Esophagus muscularis mucosa (tissue), 4 donors: ENCODE measurements around the gene UBAP1L. TPM values are rescaled to one million over a fixed set of nuclear protein-coding genes. Genes with fewer than 3 reads are reported as not detected.

Source experiments
- DNase-seq: peaks from one replicate; pipeline ENCODE4 v3.0.0-alpha.2; 2017; ENCODE audit errors: extremely low spot score
- H3K27ac ChIP-seq, 4 donors: fragments of 200-600 bp; sonication (generic); replicated peaks in 1 of 4; 1 replicate in 3 of 4; 2 replicates in 1 of 4; pipeline ENCODE4 v1.5.1; 2016 to 2019; ENCODE audit warnings: mild to moderate bottlenecking in 1 of 4
- H3K27me3 ChIP-seq, 4 donors: fragments of 200-600 bp; sonication (generic); one replicate each; pipeline versions ENCODE4 v1.5.1 to v1.6.0; 2016 to 2019
- H3K36me3 ChIP-seq, 4 donors: fragments of 200-600 bp; sonication (generic); one replicate each; pipeline ENCODE4 v1.5.1; 2016 to 2019
- H3K4me1 ChIP-seq, 4 donors: fragments of 200-600 bp; sonication (generic); one replicate each; pipeline ENCODE4 v1.5.1; 2016 to 2019
- H3K4me3 ChIP-seq, 4 donors: fragments of 200-600 bp; sonication (generic); 1 replicate in 2 of 4; 2 replicates in 2 of 4; pipeline ENCODE4 v1.5.1; 2016 to 2019; ENCODE audit warnings: mild to moderate bottlenecking in 4 of 4, moderate library complexity in 1 of 4
- H3K9me3 ChIP-seq, 4 donors: fragments of 200-600 bp; sonication (generic); 1 replicate in 3 of 4; 2 replicates in 1 of 4; pipeline ENCODE4 v1.5.1; 2016 to 2019
- EP300 ChIP-seq: sonication (generic); formaldehyde crosslinking; IDR thresholded peaks from one replicate; pipeline ENCODE4 v1.6.1; 2017; ENCODE audit warnings: antibody characterized with exemption
- POLR2A ChIP-seq: fragments of 450-650 bp; IDR thresholded peaks from one replicate; pipeline ENCODE4 v1.6.1; 2017; ENCODE audit warnings: antibody characterized with exemption, moderate library complexity, mild to moderate bottlenecking, low read depth
- POLR2AphosphoS5 ChIP-seq, 2 donors: sonication (generic); formaldehyde crosslinking; IDR thresholded peaks; one replicate each; pipeline ENCODE4 v1.6.1; 2017; ENCODE audit warnings: antibody characterized with exemption in 2 of 2
- WGBS: methylation state at CpG from one replicate; pipeline ENCODE4 v1.1.5; 2018; 5-methylcytosine and 5-hydroxymethylcytosine counted together
- intact Hi-C: fragments of 100-400 bp; cut with DNase I; formaldehyde crosslinking; loops from one replicate; pipeline ENCODE4 v1.15.1; 2023
- total RNA-seq, 4 donors: library from RNA; depleted of rRNA; stranded (reverse); fragments of >200 nt; gene quantifications; one replicate each; pipeline versions ENCODE4 v1.1.0 to v1.2.1, GENCODE V29; 2016
- TF ChIP-seq, protein P1 (sequence below), 3 experiments: fragments of 200-600 bp in 2 of 3; fragments of 450-650 bp in 1 of 3; sonication (generic) in 2 of 3; IDR thresholded peaks; one replicate each; pipeline ENCODE4 v1.5.1; 2017 to 2019; ENCODE audit warnings: antibody characterized with exemption in 3 of 3, mild to moderate bottlenecking in 2 of 3, moderate library complexity in 1 of 3

Gene UBAP1L
- total RNA-seq, 4 donors from 2014 or later = 1.2 to 7.5 (median 2.2) TPM

GRCh38 chr15:65072617-65073016 is 42.4 kb downstream of the UBAP1L start:
- Histone ChIP-seq H3K27ac (peak overlapping the region; percentile 95 to 98 (median 96)), H3K4me3 (no peak overlapping the region), H3K36me3 (no peaks in the 10 kb centered on the region), H3K4me1 (peaks cover 62 to 73% (median 63%) of the 10 kb centered on the region in 4 donors), H3K27me3 (peaks cover 0 to 13% (median 0%) of the 10 kb centered on the region in 4 donors), H3K9me3 (no peaks in the 10 kb centered on the region)
- intact Hi-C loops = no loop called here
- DNase-seq = no peak
- 100% methylated on average over 3 of the region's 3 CpGs for WGBS
- no peak for TF ChIP-seq EP300
- no peak for TF ChIP-seq POLR2A
- TF ChIP-seq, protein P1, sequence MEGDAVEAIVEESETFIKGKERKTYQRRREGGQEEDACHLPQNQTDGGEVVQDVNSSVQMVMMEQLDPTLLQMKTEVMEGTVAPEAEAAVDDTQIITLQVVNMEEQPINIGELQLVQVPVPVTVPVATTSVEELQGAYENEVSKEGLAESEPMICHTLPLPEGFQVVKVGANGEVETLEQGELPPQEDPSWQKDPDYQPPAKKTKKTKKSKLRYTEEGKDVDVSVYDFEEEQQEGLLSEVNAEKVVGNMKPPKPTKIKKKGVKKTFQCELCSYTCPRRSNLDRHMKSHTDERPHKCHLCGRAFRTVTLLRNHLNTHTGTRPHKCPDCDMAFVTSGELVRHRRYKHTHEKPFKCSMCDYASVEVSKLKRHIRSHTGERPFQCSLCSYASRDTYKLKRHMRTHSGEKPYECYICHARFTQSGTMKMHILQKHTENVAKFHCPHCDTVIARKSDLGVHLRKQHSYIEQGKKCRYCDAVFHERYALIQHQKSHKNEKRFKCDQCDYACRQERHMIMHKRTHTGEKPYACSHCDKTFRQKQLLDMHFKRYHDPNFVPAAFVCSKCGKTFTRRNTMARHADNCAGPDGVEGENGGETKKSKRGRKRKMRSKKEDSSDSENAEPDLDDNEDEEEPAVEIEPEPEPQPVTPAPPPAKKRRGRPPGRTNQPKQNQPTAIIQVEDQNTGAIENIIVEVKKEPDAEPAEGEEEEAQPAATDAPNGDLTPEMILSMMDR (IDR thresholded peaks at IDR 0.05) = no peak
- no peak for TF ChIP-seq POLR2AphosphoS5 (IDR thresholded peaks at IDR 0.05)

GRCh38 chr15:65072027-65072426 is 43.0 kb downstream of the UBAP1L start:
- DNase-seq = no peak
- no CpG with 5 or more reads among the region's 1 CpG for WGBS
- peaks cover 56 to 71% (median 60%) of the 10 kb centered on the region in 4 donors for H3K4me1 ChIP-seq
- no peaks in the 10 kb centered on the region for H3K9me3 ChIP-seq
- peak overlapping the region; percentile 95 to 98 (median 96) for H3K27ac ChIP-seq
- TF ChIP-seq POLR2A (no peak), POLR2AphosphoS5 (IDR thresholded peaks at IDR 0.05) (no peak), EP300 (no peak)
- TF ChIP-seq, protein P1 (IDR thresholded peaks at IDR 0.05) = no peak
- intact Hi-C loops = no loop called here
- peaks cover 0 to 7% (median 0%) of the 10 kb centered on the region in 4 donors for H3K27me3 ChIP-seq
- no peak overlapping the region for H3K4me3 ChIP-seq
- H3K36me3 ChIP-seq = no peaks in the 10 kb centered on the region

GRCh38 chr15:65071381-65071811 is 43.6 kb downstream of the UBAP1L start:
- no peaks in the 10 kb centered on the region for H3K36me3 ChIP-seq
- TF ChIP-seq POLR2AphosphoS5 (IDR thresholded peaks at IDR 0.05) (peak; percentile 7 to 28), EP300 (no peak)
- DNase-seq = no peak
- peaks cover 0 to under 1% (median 0%) of the 10 kb centered on the region in 4 donors for H3K27me3 ChIP-seq
- no peak overlapping the region for H3K4me3 ChIP-seq
- peaks cover 50 to 65% (median 54%) of the 10 kb centered on the region in 4 donors for H3K4me1 ChIP-seq
- peak overlapping the region; percentile 95 to 98 (median 96) for H3K27ac ChIP-seq
- no peaks in the 10 kb centered on the region for H3K9me3 ChIP-seq
- WGBS = no CpG with 5 or more reads among the region's 5 CpGs
- intact Hi-C loops = no loop called here

DNA sequence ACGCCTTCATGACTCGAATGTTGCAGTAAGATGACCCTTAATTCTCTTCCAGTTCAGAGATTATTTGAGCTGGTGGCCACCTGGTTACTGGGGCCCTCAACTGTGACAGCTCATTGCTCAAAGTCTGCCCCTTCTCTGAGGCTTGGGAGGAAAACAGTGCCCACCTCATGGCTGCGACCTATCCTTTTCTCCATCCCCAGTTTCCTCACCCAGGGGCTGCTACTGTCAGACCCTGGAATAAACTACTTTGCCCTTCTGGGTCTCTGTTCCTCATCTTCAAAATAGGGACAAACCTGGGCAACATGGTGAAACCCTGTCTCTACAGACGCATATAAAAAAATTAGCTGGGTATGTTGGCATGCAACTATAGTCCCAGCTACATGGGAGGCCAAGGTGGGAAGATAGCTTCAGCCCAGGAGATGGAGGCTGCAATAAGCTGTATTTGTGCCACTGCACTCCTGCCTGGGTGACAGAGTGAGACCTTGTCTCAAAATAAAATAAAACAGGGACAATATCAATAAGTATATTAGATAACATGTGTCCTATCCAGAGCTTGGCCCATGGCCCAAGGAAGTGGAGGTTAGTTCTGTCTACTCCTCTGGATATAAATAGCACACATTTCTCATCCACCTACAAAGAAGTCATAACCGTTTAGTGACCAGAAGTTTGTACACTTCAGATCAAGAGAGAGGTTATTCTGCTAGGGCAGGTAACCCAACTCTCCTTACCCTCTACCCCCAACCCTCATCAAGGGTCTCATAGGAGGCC is 45.0 kb downstream of the UBAP1L start:
- Histone ChIP-seq H3K4me1 (peaks cover 59 to 69% (median 66%) of the 10 kb centered on the region in 4 donors), H3K4me3 (no peak overlapping the region), H3K27me3 (no peaks in the 10 kb centered on the region), H3K36me3 (no peaks in the 10 kb centered on the region), H3K9me3 (no peaks in the 10 kb centered on the region), H3K27ac (peak overlapping the region; percentile 95 to 98 (median 96))
- DNase-seq = no peak
- TF ChIP-seq EP300 (no peak), POLR2AphosphoS5 (IDR thresholded peaks at IDR 0.05) (no peak), POLR2A (no peak)
- TF ChIP-seq, protein P1 (IDR thresholded peaks at IDR 0.05) = no peak
- WGBS = 66% methylated on average over 5 of the region's 5 CpGs
- intact Hi-C loops = no loop called here

DNA sequence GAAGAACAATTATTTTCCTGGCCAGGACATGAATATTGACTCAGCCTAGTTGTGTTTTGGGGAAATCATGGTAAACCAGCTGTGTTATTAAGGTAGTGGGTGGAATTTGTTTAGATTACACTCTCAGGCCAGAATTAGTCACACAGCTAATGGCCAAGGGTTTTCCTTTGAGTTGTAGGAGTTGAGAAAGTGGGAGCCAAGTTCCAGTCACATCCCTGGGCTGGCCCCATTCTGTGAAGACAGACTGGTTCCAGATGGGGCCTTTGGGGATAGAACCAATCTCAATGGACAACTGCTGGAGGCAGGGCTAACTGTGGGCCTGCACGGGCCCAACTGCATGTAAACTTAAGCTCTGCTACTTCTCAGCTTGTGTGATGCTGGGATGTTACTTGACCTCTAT is 45.8 kb downstream of the UBAP1L start:
- no peaks in the 10 kb centered on the region for H3K9me3 ChIP-seq
- TF ChIP-seq, protein P1 (IDR thresholded peaks at IDR 0.05) = no peak
- TF ChIP-seq POLR2AphosphoS5 (IDR thresholded peaks at IDR 0.05) = peak; percentile 56 to 66
- peak overlapping the region; percentile 95 to 98 (median 96) for H3K27ac ChIP-seq
- H3K36me3 ChIP-seq = peaks cover 0 to 2% (median 0%) of the 10 kb centered on the region in 4 donors
- 25% methylated on average over 1 of the region's 1 CpG for WGBS
- peaks cover 67 to 77% (median 74%) of the 10 kb centered on the region in 4 donors for H3K4me1 ChIP-seq
- H3K4me3 ChIP-seq = no peak overlapping the region
- intact Hi-C loops = no loop called here
- no peaks in the 10 kb centered on the region for H3K27me3 ChIP-seq
- no peak for DNase-seq
